Natural killer cell treated with Interleukin-12 subunit alpha and Interleukin-12 subunit beta and Interleukin-15 and Interleukin-18, amount 100 ng/mL, for 72 hours (primary cell): ENCODE results near the gene UBE2E3. TPM values are rescaled to one million over a fixed set of nuclear protein-coding genes. Genes with fewer than 3 reads are reported as not detected.
A peak's percentile ranks its signal among the peaks of the same experiment; 100 is the strongest.
"Not testable (repeated sequence)": the region's sequence is repeated elsewhere in the genome, so short reads cannot be mapped to it uniquely, and the experiment has no call there.

Source experiments
- ATAC-seq, 2 donors: fragments of 150-1000 bp; cut with Tn5 transposase in 1 of 2; sonication (Bioruptor Pico), chemical (Tn5 transposase) in 1 of 2; 2 replicates each; pipeline ENCODE4 v1.10.0; 2021
- DNase-seq: peaks from one replicate; pipeline ENCODE4 v3.0.0; 2022; ENCODE audit warnings: low spot score
- H3K27ac Mint-ChIP-seq, 2 donors: 1 replicate in 1 of 2; 2 replicates in 1 of 2; pipeline ENCODE4 v1.8.0; 2022; ENCODE audit warnings: mixed read lengths in 2 of 2, mild to moderate bottlenecking in 1 of 2, moderate library complexity in 1 of 2
- H3K27me3 Mint-ChIP-seq, 2 donors: 1 replicate in 1 of 2; 2 replicates in 1 of 2; pipeline ENCODE4 v1.8.0; 2022; ENCODE audit warnings: mixed read lengths in 2 of 2
- H3K36me3 Mint-ChIP-seq: one replicate; pipeline ENCODE4 v1.8.0; 2022; ENCODE audit warnings: mixed read lengths
- H3K4me1 Mint-ChIP-seq, 2 donors: 1 replicate in 1 of 2; 2 replicates in 1 of 2; pipeline ENCODE4 v1.8.0; 2022; ENCODE audit warnings: low read depth in 2 of 2, mixed read lengths in 2 of 2, mild to moderate bottlenecking in 1 of 2
- H3K4me3 Mint-ChIP-seq: one replicate; pipeline ENCODE4 v1.8.0; 2022; ENCODE audit warnings: mixed read lengths
- H3K9me3 Mint-ChIP-seq: 2 replicates; pipeline ENCODE4 v1.8.0; 2022; ENCODE audit warnings: mixed read lengths
- total RNA-seq, 2 donors: library from RNA; stranded (reverse); gene quantifications; one replicate each; pipeline ENCODE4 v1.2.3, GENCODE V29; 2022

The UBE2E3 gene
- total RNA-seq, 2 donors from 2014 or later = 36.5 to 39.1 TPM

- DNase-seq (no peak), ATAC-seq (no peak)
- H3K27me3 Mint-ChIP-seq = no peaks in the 10 kb centered on the region
- H3K4me3 Mint-ChIP-seq = no peak overlapping the region
- H3K4me1 Mint-ChIP-seq = peaks cover 0 to 8% of the 10 kb centered on the region in 2 donors
- H3K9me3 Mint-ChIP-seq = no peaks in the 10 kb centered on the region
- no peaks in the 10 kb centered on the region for H3K36me3 Mint-ChIP-seq
- H3K27ac Mint-ChIP-seq = no peak overlapping the region
Observed at GRCh38 chr2:181083140-181083539, 102.7 kb downstream of the UBE2E3 start.

GRCh38 chr2:181085734-181086133 is 105.3 kb downstream of the UBE2E3 start:
- DNase-seq (no peak), ATAC-seq (no peak)
- peaks cover 0 to 6% of the 10 kb centered on the region in 2 donors for H3K4me1 Mint-ChIP-seq
- no peak overlapping the region for H3K27ac Mint-ChIP-seq
- H3K4me3 Mint-ChIP-seq = no peak overlapping the region
- H3K36me3 Mint-ChIP-seq = peaks cover 13% of the 10 kb centered on the region
- H3K9me3 Mint-ChIP-seq = peaks cover 3% of the 10 kb centered on the region
- H3K27me3 Mint-ChIP-seq = peaks cover 0 to 3% of the 10 kb centered on the region in 2 donors

GRCh38 chr2:181091920-181092319 is 111.5 kb downstream of the UBE2E3 start:
- H3K9me3 Mint-ChIP-seq = peaks cover 11% of the 10 kb centered on the region
- peaks cover 6 to 19% of the 10 kb centered on the region in 2 donors for H3K4me1 Mint-ChIP-seq
- peak overlapping the region; percentile 75 for H3K4me3 Mint-ChIP-seq
- not testable (repeated sequence) for ATAC-seq, DNase-seq, H3K27me3 Mint-ChIP-seq
- peak overlapping the region; percentile 82 to 87 for H3K27ac Mint-ChIP-seq
- H3K36me3 Mint-ChIP-seq = peaks cover 55% of the 10 kb centered on the region

GRCh38 chr2:181095486-181095885 is 115.1 kb downstream of the UBE2E3 start:
- DNase-seq = no peak

GRCh38 chr2:181103659-181104058 is 123.3 kb downstream of the UBE2E3 start:
- no peak for DNase-seq
- Mint-ChIP-seq H3K36me3 (peaks cover 13% of the 10 kb centered on the region), H3K4me1 (peaks cover 22 to 41% of the 10 kb centered on the region in 2 donors), H3K9me3 (no peaks in the 10 kb centered on the region), H3K4me3 (no peak overlapping the region), H3K27ac (peak overlapping the region in 1 of 2 donors; percentile 37), H3K27me3 (no peaks in the 10 kb centered on the region)
- no peak for ATAC-seq

More at GRCh38 chr2:181095486-181095885, 115.1 kb downstream of the UBE2E3 start:
- Mint-ChIP-seq H3K27me3 (no peaks in the 10 kb centered on the region), H3K4me1 (peaks cover 6 to 15% of the 10 kb centered on the region in 2 donors), H3K36me3 (peaks cover 61% of the 10 kb centered on the region), H3K9me3 (peaks cover 9% of the 10 kb centered on the region), H3K27ac (no peak overlapping the region), H3K4me3 (no peak overlapping the region)
- no peak for ATAC-seq

- peak overlapping the region; percentile 45 for H3K4me3 Mint-ChIP-seq
- peaks cover 9% of the 10 kb centered on the region for H3K36me3 Mint-ChIP-seq
- ATAC-seq (no peak), DNase-seq (no peak)
- peaks cover 22 to 49% of the 10 kb centered on the region in 2 donors for H3K4me1 Mint-ChIP-seq
- peak overlapping the region; percentile 37 to 39 for H3K27ac Mint-ChIP-seq
- H3K9me3 Mint-ChIP-seq = no peaks in the 10 kb centered on the region
- no peaks in the 10 kb centered on the region for H3K27me3 Mint-ChIP-seq
Observed at GRCh38 chr2:181104512-181105115, 124.2 kb downstream of the UBE2E3 start.

- H3K4me3 Mint-ChIP-seq = peak overlapping the region; percentile 11
- H3K9me3 Mint-ChIP-seq = no peaks in the 10 kb centered on the region
- peak overlapping the region; percentile 90 for H3K27ac Mint-ChIP-seq
- peaks cover 12% of the 10 kb centered on the region for H3K36me3 Mint-ChIP-seq
- H3K4me1 Mint-ChIP-seq = peaks cover 22 to 51% of the 10 kb centered on the region in 2 donors
- DNase-seq (no peak), ATAC-seq (no peak)
- no peaks in the 10 kb centered on the region for H3K27me3 Mint-ChIP-seq
Observed at GRCh38 chr2:181105562-181105961, 125.2 kb downstream of the UBE2E3 start.

- Mint-ChIP-seq H3K9me3 (no peaks in the 10 kb centered on the region), H3K4me1 (peaks cover 22 to 51% of the 10 kb centered on the region in 2 donors), H3K27me3 (no peaks in the 10 kb centered on the region), H3K36me3 (peaks cover 12% of the 10 kb centered on the region), H3K4me3 (peak overlapping the region; percentile 62), H3K27ac (peak overlapping the region; percentile 90)
- DNase-seq (no peak), ATAC-seq (no peak)
Observed at GRCh38 chr2:181106229-181106628, 125.8 kb downstream of the UBE2E3 start.

- ATAC-seq (peak; percentile 93 to 96), DNase-seq (peak; percentile 63)
- Mint-ChIP-seq H3K27ac (peak overlapping the region; percentile 90), H3K36me3 (peaks cover 12% of the 10 kb centered on the region), H3K27me3 (no peaks in the 10 kb centered on the region), H3K4me1 (peaks cover 22 to 51% of the 10 kb centered on the region in 2 donors), H3K9me3 (no peaks in the 10 kb centered on the region), H3K4me3 (peak overlapping the region; percentile 91)
Observed at GRCh38 chr2:181106789-181107627, 126.6 kb downstream of the UBE2E3 start.

- Mint-ChIP-seq H3K9me3 (no peaks in the 10 kb centered on the region), H3K27me3 (no peaks in the 10 kb centered on the region), H3K36me3 (peaks cover 12% of the 10 kb centered on the region), H3K27ac (peak overlapping the region; percentile 90), H3K4me3 (no peak overlapping the region), H3K4me1 (peaks cover 22 to 51% of the 10 kb centered on the region in 2 donors)
- no peak for ATAC-seq
- no peak for DNase-seq
Observed at GRCh38 chr2:181107628-181107945, 127.2 kb downstream of the UBE2E3 start.

- Mint-ChIP-seq H3K27me3 (no peaks in the 10 kb centered on the region), H3K4me3 (no peak overlapping the region), H3K9me3 (no peaks in the 10 kb centered on the region), H3K27ac (no peak overlapping the region), H3K36me3 (peaks cover 12% of the 10 kb centered on the region), H3K4me1 (peaks cover 22 to 36% of the 10 kb centered on the region in 2 donors)
- DNase-seq (no peak), ATAC-seq (no peak)
Observed at GRCh38 chr2:181111059-181111458, 130.7 kb downstream of the UBE2E3 start.

- Mint-ChIP-seq H3K9me3 (no peaks in the 10 kb centered on the region), H3K27me3 (no peaks in the 10 kb centered on the region), H3K4me3 (no peak overlapping the region), H3K27ac (no peak overlapping the region), H3K36me3 (peaks cover 6% of the 10 kb centered on the region), H3K4me1 (peaks cover 18 to 20% of the 10 kb centered on the region in 2 donors)
- no peak for ATAC-seq
- no peak for DNase-seq
Observed at GRCh38 chr2:181112916-181113315, 132.5 kb downstream of the UBE2E3 start.
